Medulla oblongata (tissue), 1 donor: ENCODE results near the gene BBX.
A peak's percentile ranks its signal among the peaks of the same experiment; 100 is the strongest.

Experiments used
- DNase-seq: peaks from one replicate; pipeline ENCODE4 v3.0.0-alpha.2; 2015; ENCODE audit errors: extremely low spot score

BBX gene

GRCh38 chr3:107522510-107523288 is at the start of gene BBX:
Gene BBX, plus strand, starts transcription at chr3:107522962. Its CDS starts 187,499 bp downstream, at chr3:107710461.
- peak; percentile 97 for DNase-seq

- DNase-seq, result no peak
These were observed 46.3 kb upstream of the BBX start for GRCh38 chr3:107476462-107476861.

GRCh38 chr3:107487490-107487889 is 35.3 kb upstream of the BBX start:
- DNase-seq, result no peak

- DNase-seq, result no peak
These were observed 33.8 kb upstream of the BBX start for GRCh38 chr3:107488942-107489341.

- no peak for DNase-seq
These were observed 29.6 kb upstream of the BBX start for GRCh38 chr3:107493134-107493533.

GRCh38 chr3:107496855-107497254 is 25.9 kb upstream of the BBX start:
- no peak for DNase-seq

- DNase-seq, result no peak
These were observed 24.1 kb upstream of the BBX start for GRCh38 chr3:107498646-107499045.

GRCh38 chr3:107506458-107506857 is 16.3 kb upstream of the BBX start:
- DNase-seq, result no peak

- DNase-seq, result no peak
These were observed 14.4 kb upstream of the BBX start for GRCh38 chr3:107508331-107508730.

GRCh38 chr3:107512108-107512507 is 10.7 kb upstream of the BBX start:
- no peak for DNase-seq

GRCh38 chr3:107514453-107514852 is 8.3 kb upstream of the BBX start:
- DNase-seq, result no peak

GRCh38 chr3:107516475-107516874 is 6.3 kb upstream of the BBX start:
- DNase-seq, result no peak

- DNase-seq, result no peak
These were observed 2.2 kb upstream of the BBX start for GRCh38 chr3:107520535-107520934.

GRCh38 chr3:107521469-107522059 is 1.2 kb upstream of the BBX start:
- no peak for DNase-seq

GRCh38 chr3:107523289-107523538 is 452 bp downstream of the BBX start:
- DNase-seq, result no peak

GRCh38 chr3:107523539-107524325 is 970 bp downstream of the BBX start:
- DNase-seq, result peak; percentile 84

- DNase-seq, result peak; percentile 66
These were observed 1.6 kb downstream of the BBX start for GRCh38 chr3:107524326-107524840.

- DNase-seq, result peak; percentile 61
These were observed 2.3 kb downstream of the BBX start for GRCh38 chr3:107524841-107525643.

- peak; percentile 27 for DNase-seq
These were observed 3.0 kb downstream of the BBX start for GRCh38 chr3:107525644-107526305.

- no peak for DNase-seq
These were observed 9.2 kb downstream of the BBX start for GRCh38 chr3:107531917-107532469.

GRCh38 chr3:107540857-107541256 is 18.1 kb downstream of the BBX start:
- no peak for DNase-seq
